A549 treated with CORT108297 at 1 μM for 4 hours (cell line): Measurements from ENCODE around the gene TRIM56. TPM values are rescaled to one million over a fixed set of nuclear protein-coding genes. Genes with fewer than 3 reads are reported as not detected.

ENCODE experiments used
- total RNA-seq: library from RNA; stranded (reverse); fragments of 200-300 nt; extraction: Qiagen RNA extraction; gene quantifications from 5 replicates; pipeline ENCODE4 v1.2.3, GENCODE V29; 2022

Gene TRIM56
- 10.5 to 14.9 TPM (median 12.8 TPM) in 5 replicates for total RNA-seq

GRCh38 chr7:101085162-101085964, at the start of gene TRIM56:
Gene TRIM56, plus strand, starts transcription at chr7:101085481. Its CDS starts 1,832 bp downstream, at chr7:101087313.

GRCh38 chr7:101126651-101127459, 41.6 kb downstream of the TRIM56 start, which contains the start of gene SERPINE1:
Gene SERPINE1, plus strand, starts transcription at chr7:101127104. Its CDS starts 1,290 bp downstream, at chr7:101128394.

Other genes starting within 250 kb of the TRIM56 start
- 11.7 to 18.4 TPM (median 16.6 TPM) in 5 replicates for gene SLC12A9, start 232.8 kb upstream of the TRIM56 start, total RNA-seq
- 44.2 to 63.5 TPM (median 57.8 TPM) in 5 replicates for gene TRIP6, start 218.1 kb upstream of the TRIM56 start, total RNA-seq
- 125 to 149 TPM (median 146 TPM) in 5 replicates for gene SRRT, start 210.4 kb upstream of the TRIM56 start, total RNA-seq
- gene UFSP1, start 195.8 kb upstream of the TRIM56 start, total RNA-seq, result 3.7 to 7.5 TPM (median 5.2 TPM) in 5 replicates
- gene ACHE, start 189.6 kb upstream of the TRIM56 start, total RNA-seq, result 2.1 to 2.7 TPM (median 2.5 TPM) in 5 replicates
- 14.0 to 19.4 TPM (median 17.8 TPM) in 5 replicates for gene MUC3A, start 135.9 kb upstream of the TRIM56 start, total RNA-seq
- 15.1 to 20.6 TPM (median 20.0 TPM) in 5 replicates for gene MUC12, start 115.9 kb upstream of the TRIM56 start, total RNA-seq
- gene MUC17, start 65.4 kb upstream of the TRIM56 start, total RNA-seq, result 0.02 to 0.14 TPM (median 0.02 TPM) in 5 replicates
- gene SERPINE1, start 41.6 kb downstream of the TRIM56 start, total RNA-seq, result 1,104 to 1,398 TPM (median 1,160 TPM) in 5 replicates
- 143 to 158 TPM (median 150 TPM) in 5 replicates for gene AP1S1, start 69.0 kb downstream of the TRIM56 start, total RNA-seq
- 10.5 to 26.2 TPM (median 16.4 TPM) in 5 replicates for gene VGF, start 80.1 kb downstream of the TRIM56 start, total RNA-seq
- gene NAT16, start 94.8 kb downstream of the TRIM56 start, total RNA-seq, result 0.10 to 0.17 TPM (median 0.14 TPM) in 5 replicates
- gene MOGAT3, start 115.6 kb downstream of the TRIM56 start, total RNA-seq, result not detected in 5 replicates
- 68.9 to 85.9 TPM (median 81.7 TPM) in 5 replicates for gene PLOD3, start 132.1 kb downstream of the TRIM56 start, total RNA-seq
- gene ZNHIT1, start 132.7 kb downstream of the TRIM56 start, total RNA-seq, result 78.6 to 107 TPM (median 95.2 TPM) in 5 replicates
- 7.7 to 15.5 TPM (median 13.1 TPM) in 5 replicates for gene CLDN15, start 152.3 kb downstream of the TRIM56 start, total RNA-seq
- 129 to 152 TPM (median 146 TPM) in 5 replicates for gene FIS1, start 159.6 kb downstream of the TRIM56 start, total RNA-seq
- gene IFT22, start 236.3 kb downstream of the TRIM56 start, total RNA-seq, result 51.1 to 58.0 TPM (median 53.0 TPM) in 5 replicates